A673 (cell line): ENCODE results near the gene TMEM221. TPM values are rescaled to one million over a fixed set of nuclear protein-coding genes. Genes with fewer than 3 reads are reported as not detected.

Experiments used
- BruUV-seq: library from RNA; stranded (reverse); fragments of 400-500 nt; replicated peaks from 2 replicates; lab custom pipeline; 2021; lab: Mats Ljungman, UMichigan
- CTCF ChIA-PET: fragments of 300-600 bp; sonication (Branson Sonifier 250); formaldehyde crosslinking; loops from one replicate; lab custom pipeline; 2022; ENCODE audit warnings: antibody characterized with exemption; lab: Charles Lee
- POLR2A ChIA-PET: fragments of 300-600 bp; sonication (Branson Sonifier 250); formaldehyde crosslinking; loops from one replicate; lab custom pipeline; 2022; ENCODE audit warnings: antibody characterized with exemption; ENCODE audit not compliant: low non-redundant PET; lab: Charles Lee
- DNase-seq: peaks from one replicate; pipeline ENCODE4 v3.0.0-alpha.2; 2015; ENCODE audit warnings: low spot score
- H3K27ac ChIP-seq: fragments of 200-600 bp; sonication (generic); 2 replicates; pipeline ENCODE4 v1.5.1; 2016; ENCODE audit warnings: mixed run types, low read depth, mild to moderate bottlenecking, mixed read lengths, antibody characterized with exemption, low read length; ENCODE audit not compliant: poor library complexity, severe bottlenecking
- H3K27me3 ChIP-seq: fragments of 200-600 bp; sonication (generic); replicated peaks from 2 replicates; pipeline ENCODE4 v1.6.1; 2017; ENCODE audit warnings: mixed run types, low read depth, mild to moderate bottlenecking, mixed read lengths, antibody characterized with exemption, low read length; ENCODE audit not compliant: insufficient read depth, poor library complexity
- H3K36me3 ChIP-seq: fragments of 200-600 bp; sonication (generic); 2 replicates; pipeline ENCODE4 v1.6.1; 2016; ENCODE audit warnings: mixed run types, mild to moderate bottlenecking, mixed read lengths, antibody characterized with exemption, low read length; ENCODE audit not compliant: insufficient read depth, poor library complexity, severe bottlenecking
- H3K4me1 ChIP-seq: fragments of 200-600 bp; sonication (generic); 2 replicates; pipeline ENCODE4 v1.6.1; 2017; ENCODE audit warnings: mixed run types, mild to moderate bottlenecking, mixed read lengths, antibody characterized with exemption, low read length; ENCODE audit not compliant: insufficient read depth, poor library complexity, severe bottlenecking
- H3K4me3 ChIP-seq: fragments of 200-600 bp; sonication (generic); 2 replicates; pipeline ENCODE4 v1.5.1; 2016; ENCODE audit warnings: low read depth, mixed run types, mild to moderate bottlenecking, mixed read lengths, low read length; ENCODE audit not compliant: poor library complexity, severe bottlenecking
- H3K9me3 ChIP-seq: fragments of 200-600 bp; sonication (generic); 2 replicates; pipeline ENCODE4 v1.6.1; 2016; ENCODE audit warnings: mixed run types, low read depth, mild to moderate bottlenecking, mixed read lengths, antibody characterized with exemption, low read length; ENCODE audit not compliant: poor library complexity, severe bottlenecking
- CTCF ChIP-seq: fragments of 300-800, 200-600 bp; sonication (generic); conservative IDR thresholded peaks from 2 replicates; pipeline ENCODE4 v1.5.1; 2017; ENCODE audit warnings: low read depth, mild to moderate bottlenecking, antibody characterized with exemption, low read length, moderate library complexity, mixed read lengths
- EZH2 ChIP-seq: fragments of 200-600 bp; sonication (generic); IDR thresholded peaks from 2 replicates; pipeline ENCODE4 v1.6.1; 2017; ENCODE audit warnings: borderline replicate concordance, low read depth, mild to moderate bottlenecking, mixed read lengths, antibody characterized with exemption, low read length; ENCODE audit not compliant: poor library complexity, severe bottlenecking
- intact Hi-C: fragments of 100-400 bp; cut with micrococcal nuclease; formaldehyde crosslinking; loops from one replicate; pipeline ENCODE4 v1.10.0; 2022; ENCODE audit not compliant: unreplicated experiment
- total RNA-seq: library from RNA; stranded (reverse); gene quantifications from 2 replicates; pipeline ENCODE4 v1.2.3, GENCODE V29; 2021

TMEM221 gene
- total RNA-seq, 1 experiment from 2014 or later, result not detected

GRCh38 chr19:17454576-17455071, 6.2 kb upstream of the TMEM221 start:
- intact Hi-C loops, result loop anchor here (5.0 kb wide), 1 partner anchor 313 kb away; no protein-coding TSS in a partner anchor
- Histone ChIP-seq H3K4me1 (no peaks in the 10 kb centered on the region), H3K27me3 (peaks cover 27% of the 10 kb centered on the region), H3K27ac (no peak overlapping the region), H3K9me3 (no peaks in the 10 kb centered on the region), H3K36me3 (no peaks in the 10 kb centered on the region), H3K4me3 (no peak overlapping the region)
- ChIA-PET POLR2A (no interaction called here), CTCF (interaction anchor here (0.6 to 1.3 kb wide), 6 partner anchors 11 to 338 kb away, joined by 3 to 10 read pairs (median 4); partner anchors contain the start of gene PGLS)
- DNase-seq, result no peak
- TF ChIP-seq CTCF, result no peak
- TF ChIP-seq EZH2, result no peak
- BruUV-seq, result no TSS peak

- BruUV-seq, result no TSS peak
- CTCF ChIA-PET, result no interaction called here
- TF ChIP-seq EZH2 (no peak), CTCF (no peak)
Observed at GRCh38 chr19:17451820-17452219, 3.4 kb upstream of the TMEM221 start.

GRCh38 chr19:17450264-17451075, 2.0 kb upstream of the TMEM221 start:
- H3K4me3 ChIP-seq, result no peak overlapping the region
- POLR2A ChIA-PET, result no interaction called here
- CTCF ChIA-PET, result interaction anchor here (0.7 kb wide), 2 partner anchors 15 to 45 kb away, joined by 3 to 5 read pairs; no protein-coding TSS in a partner anchor
- no peak overlapping the region for H3K27ac ChIP-seq
- intact Hi-C loops, result loop anchor here (5.0 kb wide), 1 partner anchor 317 kb away; no protein-coding TSS in a partner anchor
- no TSS peak for BruUV-seq
- no peak for TF ChIP-seq CTCF
- no peaks in the 10 kb centered on the region for H3K9me3 ChIP-seq
- peaks cover 5% of the 10 kb centered on the region for H3K4me1 ChIP-seq
- no peaks in the 10 kb centered on the region for H3K36me3 ChIP-seq
- DNase-seq, result no peak
- peaks cover 29% of the 10 kb centered on the region for H3K27me3 ChIP-seq

More at GRCh38 chr19:17451820-17452219, 3.4 kb upstream of the TMEM221 start:
- H3K36me3 ChIP-seq, result no peaks in the 10 kb centered on the region
- H3K9me3 ChIP-seq, result no peaks in the 10 kb centered on the region
- peaks cover 5% of the 10 kb centered on the region for H3K4me1 ChIP-seq
- intact Hi-C loops, result loop anchor here (5.0 kb wide), 1 partner anchor 315 kb away; no protein-coding TSS in a partner anchor
- H3K4me3 ChIP-seq, result no peak overlapping the region
- DNase-seq, result no peak
- peaks cover 38% of the 10 kb centered on the region for H3K27me3 ChIP-seq
- POLR2A ChIA-PET, result interaction anchor here (0.7 kb wide), 1 partner anchor 25 kb away, joined by 4 read pairs; no protein-coding TSS in a partner anchor
- no peak overlapping the region for H3K27ac ChIP-seq
